Measurements from ENCODE around the gene LMBRD1.
"Not testable (repeated sequence)": the region's sequence is repeated elsewhere in the genome, so short reads cannot be mapped to it uniquely, and the experiment has no call there.

The LMBRD1 gene

DNA sequence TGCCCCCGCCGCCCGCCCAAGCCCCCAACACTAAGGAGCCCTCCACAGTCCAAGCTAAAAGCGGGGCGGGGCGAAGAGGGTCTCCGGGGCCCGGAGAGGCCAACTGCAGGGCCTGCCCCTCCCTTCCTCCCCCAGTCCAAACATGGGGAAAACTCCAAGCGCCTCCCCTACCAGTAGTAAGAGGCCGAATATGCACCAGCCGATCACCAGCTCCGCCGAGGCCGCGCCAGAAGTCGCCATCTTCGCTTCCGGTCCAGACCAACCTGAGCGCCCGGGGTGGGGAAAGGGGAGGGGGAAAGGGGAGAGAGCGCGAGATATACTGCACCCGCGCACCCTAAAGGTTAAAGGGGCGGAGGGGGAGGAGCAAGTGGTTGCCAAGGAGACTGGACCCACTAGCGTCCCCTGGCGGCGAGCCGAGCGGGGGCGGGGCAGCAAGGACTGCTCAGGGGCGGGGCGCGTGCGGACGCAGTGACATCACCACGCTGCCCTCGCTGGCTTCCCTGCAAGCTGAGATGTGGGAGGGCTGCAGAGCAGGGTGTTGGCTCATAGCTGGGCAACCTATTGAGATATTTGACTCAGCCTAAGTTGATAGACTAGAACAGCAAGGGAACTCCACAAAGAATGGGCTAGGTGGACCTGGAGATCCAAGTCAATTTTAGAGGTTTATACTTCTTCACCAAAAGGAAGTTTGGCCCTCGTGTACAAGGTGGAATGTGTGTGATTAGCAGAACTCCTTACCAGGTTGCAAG lies at the start of gene LMBRD1:
Gene LMBRD1 (minus strand): TSS at position 369 of the 749 bp plus-strand sequence. CDS start 129 bp downstream, at position 240.
- peak; percentile 75 for DNase-seq (ENCODE audit: low read depth, low spot score)
- no peaks in the 10 kb centered on the region for H3K9me3 ChIP-seq (ENCODE audit: low read depth, low read length)
- H3K27ac ChIP-seq = peak within 1 kb of the TSS; percentile 72
- H3K9ac ChIP-seq (ENCODE audit: insufficient read length) = peak within 1 kb of the TSS; percentile 75
- peak within 1 kb of the TSS; percentile 87 for H3K4me3 ChIP-seq
- no peak for TF ChIP-seq EZH2 (IDR thresholded peaks at IDR 0.05)
- TF ChIP-seq FOXP2 (optimal IDR thresholded peaks at IDR 0.05; ENCODE audit: control extremely low read depth, extremely low read length, insufficient read depth) = peak; percentile 63
- peak; percentile 73 for TF ChIP-seq POLR2AphosphoS5 (IDR thresholded peaks at IDR 0.05; ENCODE audit: borderline replicate concordance, low read depth, low read length)
- no peaks in the 10 kb centered on the region for H3K36me3 ChIP-seq (ENCODE audit: insufficient read depth, low read length)

DNA sequence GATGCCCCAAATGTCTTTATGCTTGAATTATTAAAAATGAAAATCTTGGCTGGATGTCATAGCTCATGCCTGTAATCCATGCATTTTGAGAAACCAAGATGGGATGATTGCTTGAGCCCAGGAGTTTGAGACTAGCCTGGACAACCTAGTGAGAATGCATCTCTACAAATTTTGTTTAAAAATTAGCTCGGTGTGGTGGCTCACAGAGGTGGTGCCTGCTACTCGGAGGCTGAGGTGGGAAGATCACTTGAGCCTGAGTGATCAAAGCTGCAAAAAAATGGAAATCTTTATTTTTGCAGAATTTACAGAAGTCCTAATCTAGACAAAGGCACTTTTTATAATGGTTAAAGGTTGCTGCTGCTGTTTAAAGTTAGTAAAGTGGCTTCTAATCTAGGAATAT lies 49.5 kb upstream of the LMBRD1 start:
- TF ChIP-seq POLR2AphosphoS5 (IDR thresholded peaks at IDR 0.05; ENCODE audit: borderline replicate concordance, low read depth, low read length) = no peak
- TF ChIP-seq FOXP2 (optimal IDR thresholded peaks at IDR 0.05; ENCODE audit: control extremely low read depth, extremely low read length, insufficient read depth) = no peak
- no peak for TF ChIP-seq EZH2 (IDR thresholded peaks at IDR 0.05)
- H3K27ac ChIP-seq = no peak overlapping the region
- no peak for DNase-seq (ENCODE audit: low read depth, low spot score)
- no peaks in the 10 kb centered on the region; the same call in 1 of the 2 replicates for H3K9me3 ChIP-seq (ENCODE audit: low read depth, low read length)
- no peaks in the 10 kb centered on the region for H3K36me3 ChIP-seq (ENCODE audit: insufficient read depth, low read length)
- H3K4me3 ChIP-seq = no peak overlapping the region
- H3K9ac ChIP-seq (ENCODE audit: insufficient read length) = no peak overlapping the region

DNA sequence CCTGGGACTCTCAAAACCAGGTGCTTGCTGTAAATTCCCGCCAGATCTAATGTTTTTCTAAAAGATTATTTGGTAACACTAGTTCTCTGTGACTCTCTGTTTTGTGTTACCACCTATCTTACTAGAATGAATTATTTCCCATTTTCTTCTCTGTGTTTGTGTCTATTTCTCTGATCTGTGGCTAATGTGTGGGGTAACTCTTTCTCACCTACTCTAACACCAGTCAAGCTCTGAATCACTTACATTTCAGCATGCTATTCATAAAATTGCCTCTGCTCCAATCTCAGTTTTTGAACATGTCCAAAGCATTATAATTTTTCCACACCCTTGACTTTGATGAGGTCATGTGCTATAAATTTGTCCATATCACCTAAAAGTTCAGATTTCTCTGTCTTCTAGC lies 46.4 kb upstream of the LMBRD1 start:
- DNase-seq (ENCODE audit: low read depth, low spot score) = no peak
- no peak for TF ChIP-seq EZH2 (IDR thresholded peaks at IDR 0.05)
- no peak for TF ChIP-seq FOXP2 (optimal IDR thresholded peaks at IDR 0.05; ENCODE audit: control extremely low read depth, extremely low read length, insufficient read depth)
- TF ChIP-seq POLR2AphosphoS5 (IDR thresholded peaks at IDR 0.05; ENCODE audit: borderline replicate concordance, low read depth, low read length) = no peak
- Histone ChIP-seq H3K4me3 (no peak overlapping the region), H3K9me3 (ENCODE audit: low read depth, low read length) (no peaks in the 10 kb centered on the region), H3K36me3 (ENCODE audit: insufficient read depth, low read length) (no peaks in the 10 kb centered on the region), H3K27ac (0 out of 2 replicates have a peak overlapping the region, but pooled peaks have one; percentile 29), H3K9ac (ENCODE audit: insufficient read length) (no peak overlapping the region)

DNA sequence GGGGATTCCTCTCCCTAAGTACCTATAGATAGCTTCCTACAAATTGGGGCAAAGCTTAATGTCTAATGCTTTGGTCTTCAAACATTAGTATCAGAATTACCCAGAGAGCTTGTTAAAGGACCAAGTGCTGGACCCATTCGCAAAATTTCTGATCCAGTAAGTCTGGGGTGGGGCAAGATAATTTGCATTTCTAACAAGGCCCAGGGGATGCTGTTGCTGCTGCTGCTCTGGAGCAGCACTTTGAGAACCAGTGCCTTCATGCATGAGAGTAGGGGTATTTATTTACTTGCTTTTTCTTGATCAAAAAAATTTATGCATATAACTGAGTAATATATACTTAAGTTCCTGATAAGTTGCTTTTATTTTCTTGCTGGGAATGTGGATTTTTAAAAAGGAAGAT lies 45.1 kb upstream of the LMBRD1 start:
- no peak overlapping the region for H3K9ac ChIP-seq (ENCODE audit: insufficient read length)
- no peak overlapping the region for H3K4me3 ChIP-seq
- no peaks in the 10 kb centered on the region for H3K9me3 ChIP-seq (ENCODE audit: low read depth, low read length)
- H3K36me3 ChIP-seq (ENCODE audit: insufficient read depth, low read length) = no peaks in the 10 kb centered on the region
- no peak overlapping the region for H3K27ac ChIP-seq
- no peak for DNase-seq (ENCODE audit: low read depth, low spot score)
- TF ChIP-seq EZH2 (IDR thresholded peaks at IDR 0.05) = no peak
- TF ChIP-seq FOXP2 (optimal IDR thresholded peaks at IDR 0.05; ENCODE audit: control extremely low read depth, extremely low read length, insufficient read depth) = no peak
- no peak for TF ChIP-seq POLR2AphosphoS5 (IDR thresholded peaks at IDR 0.05; ENCODE audit: borderline replicate concordance, low read depth, low read length)

DNA sequence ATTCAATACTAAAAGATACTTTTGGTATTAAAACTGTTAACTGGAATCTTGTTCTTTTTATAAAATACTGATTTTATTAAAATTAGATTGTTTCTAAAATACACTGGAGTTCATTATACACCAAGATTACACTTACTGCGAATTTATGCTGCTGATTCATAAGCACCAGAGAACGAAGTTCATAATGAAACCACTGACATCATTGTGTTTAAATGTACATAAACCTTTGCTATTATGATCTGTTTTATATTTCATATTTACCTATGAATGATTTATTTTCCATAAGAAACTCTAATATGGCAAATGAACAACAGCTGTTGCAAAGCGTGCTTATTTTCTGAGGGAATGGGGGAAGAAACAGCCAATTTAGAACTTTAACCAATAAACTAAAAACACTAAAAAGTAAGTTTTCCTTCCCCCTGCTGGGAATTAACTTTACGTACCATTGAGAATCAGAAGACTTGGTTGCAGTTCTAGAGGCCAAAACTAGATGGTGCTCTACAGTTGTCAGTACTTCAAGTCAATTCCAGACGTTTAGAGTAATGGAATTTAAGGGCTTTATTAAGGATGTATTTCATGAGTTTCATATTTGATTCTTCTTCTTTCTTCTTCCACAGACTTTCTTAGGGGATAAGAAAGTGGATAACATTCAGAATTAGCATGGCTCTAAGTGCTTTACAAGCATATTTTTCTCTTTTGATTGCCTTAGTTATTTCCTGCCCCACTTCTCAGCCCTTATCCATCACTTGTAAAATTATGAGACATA lies 38.8 kb upstream of the LMBRD1 start:
- Histone ChIP-seq H3K4me3 (peak overlapping the region; percentile 72), H3K36me3 (ENCODE audit: insufficient read depth, low read length) (no peaks in the 10 kb centered on the region)
- DNase-seq (ENCODE audit: low read depth, low spot score) = peak; percentile 92

DNA sequence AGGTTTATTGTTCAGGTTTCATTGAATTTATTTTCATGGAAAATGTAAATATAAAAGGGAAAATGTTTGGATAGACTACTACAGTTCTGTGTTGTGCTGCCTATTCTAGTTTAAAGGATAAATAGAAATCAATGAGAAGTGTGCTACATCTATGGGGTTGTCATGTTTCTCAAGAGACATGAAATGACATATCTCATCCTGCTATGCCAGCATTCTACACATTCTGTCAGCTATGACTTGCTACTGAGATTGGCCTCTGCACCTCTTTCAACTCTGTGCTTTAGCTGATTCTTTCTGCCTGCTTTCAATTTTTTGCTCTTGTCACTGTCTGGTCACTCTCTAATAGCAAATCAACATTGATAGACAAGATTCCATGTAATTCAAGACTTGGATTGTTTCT lies 35.7 kb upstream of the LMBRD1 start:
- H3K27ac ChIP-seq = no peak overlapping the region
- no peak for TF ChIP-seq EZH2 (IDR thresholded peaks at IDR 0.05)
- TF ChIP-seq FOXP2 (optimal IDR thresholded peaks at IDR 0.05; ENCODE audit: control extremely low read depth, extremely low read length, insufficient read depth) = no peak
- TF ChIP-seq POLR2AphosphoS5 (IDR thresholded peaks at IDR 0.05; ENCODE audit: borderline replicate concordance, low read depth, low read length) = no peak
- no peak overlapping the region for H3K9ac ChIP-seq (ENCODE audit: insufficient read length)
- H3K36me3 ChIP-seq (ENCODE audit: insufficient read depth, low read length) = no peaks in the 10 kb centered on the region
- no peak for DNase-seq (ENCODE audit: low read depth, low spot score)
- no peak overlapping the region for H3K4me3 ChIP-seq
- peaks cover 3% of the 10 kb centered on the region; the same call in 1 of the 2 replicates for H3K9me3 ChIP-seq (ENCODE audit: low read depth, low read length)

More for the DNA sequence above, 38.8 kb upstream of the LMBRD1 start:
- peak overlapping the region; percentile 96 for H3K27ac ChIP-seq
- peaks cover 3% of the 10 kb centered on the region; the same call in 1 of the 2 replicates for H3K9me3 ChIP-seq (ENCODE audit: low read depth, low read length)
- peak overlapping the region; percentile 76 for H3K9ac ChIP-seq (ENCODE audit: insufficient read length)
- peak; percentile 13; the same call in 1 of the 2 replicates for TF ChIP-seq POLR2AphosphoS5 (IDR thresholded peaks at IDR 0.05; ENCODE audit: borderline replicate concordance, low read depth, low read length)
- no peak for TF ChIP-seq EZH2 (IDR thresholded peaks at IDR 0.05)

DNA sequence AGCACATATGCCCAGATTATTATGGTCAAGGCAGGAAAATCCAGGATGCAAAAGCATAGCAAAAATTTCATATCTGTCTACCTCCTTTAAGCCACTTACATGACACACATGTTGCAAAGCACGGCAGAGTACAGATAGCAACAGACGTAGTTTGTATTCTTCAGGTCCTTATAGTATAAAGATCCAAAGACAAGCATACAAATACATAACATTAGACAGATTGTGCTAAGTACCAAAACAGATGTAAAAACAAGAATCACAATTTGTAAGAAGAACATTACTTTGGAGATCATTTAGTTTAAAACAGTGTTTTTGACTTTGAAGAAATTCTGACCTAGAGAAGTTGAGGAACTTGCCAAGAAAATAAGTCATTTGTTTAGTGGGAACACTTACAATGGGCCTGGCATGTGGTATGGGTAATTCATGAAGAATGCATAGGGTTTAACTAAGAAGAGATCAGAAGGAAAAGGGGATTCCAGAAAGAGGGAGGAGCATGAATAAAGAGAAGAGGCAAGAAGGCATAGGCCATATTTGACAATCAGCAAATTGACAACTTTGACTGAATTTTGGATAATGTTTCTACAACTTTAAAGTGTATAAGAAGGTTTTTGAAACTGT lies 30.6 kb upstream of the LMBRD1 start:
- no peak for DNase-seq (ENCODE audit: low read depth, low spot score)
- TF ChIP-seq EZH2 (IDR thresholded peaks at IDR 0.05) (no peak), FOXP2 (optimal IDR thresholded peaks at IDR 0.05; ENCODE audit: control extremely low read depth, extremely low read length, insufficient read depth) (no peak), POLR2AphosphoS5 (IDR thresholded peaks at IDR 0.05; ENCODE audit: borderline replicate concordance, low read depth, low read length) (no peak)
- H3K36me3 ChIP-seq (ENCODE audit: insufficient read depth, low read length) = no peaks in the 10 kb centered on the region

DNA sequence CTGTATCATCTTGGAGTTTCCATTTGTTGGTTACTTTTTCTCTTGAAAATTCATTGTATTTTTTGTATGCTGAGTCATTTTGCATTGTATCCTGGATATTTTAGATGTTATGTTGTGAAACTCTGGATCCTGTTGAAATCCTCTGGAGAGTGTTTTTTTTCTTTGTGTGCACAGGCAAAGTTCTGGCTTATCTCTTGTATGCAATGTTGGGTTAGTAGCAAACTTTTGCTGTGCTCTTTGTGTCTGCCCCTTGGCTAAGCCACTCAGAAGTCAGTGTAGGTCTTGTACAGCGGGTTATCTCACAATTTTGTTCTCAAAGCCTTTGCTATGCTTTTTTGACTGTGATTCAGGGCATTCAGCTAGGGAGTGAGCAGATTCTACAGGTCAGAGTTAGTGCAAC lies 29.1 kb upstream of the LMBRD1 start:
- DNase-seq (ENCODE audit: low read depth, low spot score) = no peak
- Histone ChIP-seq H3K9me3 (ENCODE audit: low read depth, low read length) (peaks cover 2% of the 10 kb centered on the region; the same call in 1 of the 2 replicates), H3K27ac (peak overlapping the region; percentile 70), H3K4me3 (peak overlapping the region; percentile 10; the same call in 1 of the 2 replicates), H3K9ac (ENCODE audit: insufficient read length) (no peak overlapping the region), H3K36me3 (ENCODE audit: insufficient read depth, low read length) (no peaks in the 10 kb centered on the region)
- TF ChIP-seq POLR2AphosphoS5 (IDR thresholded peaks at IDR 0.05; ENCODE audit: borderline replicate concordance, low read depth, low read length) = no peak
- no peak for TF ChIP-seq EZH2 (IDR thresholded peaks at IDR 0.05)
- TF ChIP-seq FOXP2 (optimal IDR thresholded peaks at IDR 0.05; ENCODE audit: control extremely low read depth, extremely low read length, insufficient read depth) = no peak

More for the DNA sequence above, 30.6 kb upstream of the LMBRD1 start:
- peaks cover 6% of the 10 kb centered on the region for H3K9me3 ChIP-seq (ENCODE audit: low read depth, low read length)
- H3K27ac ChIP-seq = peak overlapping the region; percentile 33; the same call in 1 of the 2 replicates
- no peak overlapping the region for H3K4me3 ChIP-seq
- H3K9ac ChIP-seq (ENCODE audit: insufficient read length) = no peak overlapping the region

DNA sequence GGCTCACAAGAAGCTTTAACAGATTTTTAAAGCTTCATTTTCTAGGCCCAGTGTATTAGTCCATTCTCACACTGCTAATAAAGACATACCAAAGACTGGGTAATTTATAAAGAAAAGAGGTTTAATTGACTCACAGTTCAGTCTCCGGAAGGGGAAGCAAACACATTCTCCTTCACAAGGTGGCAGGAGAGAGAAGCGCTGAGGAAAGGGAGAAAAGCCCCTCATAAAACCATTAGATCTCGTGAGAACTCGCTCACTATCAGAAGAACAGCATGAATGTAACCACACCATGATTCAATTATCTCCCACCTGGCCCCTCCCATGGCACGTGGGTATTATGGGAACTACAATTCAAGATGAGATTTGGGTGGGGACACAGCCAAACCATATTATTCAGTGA lies 27.5 kb upstream of the LMBRD1 start:
- not testable (repeated sequence) for H3K9me3 ChIP-seq (ENCODE audit: low read depth, low read length); H3K9ac ChIP-seq (ENCODE audit: insufficient read length); H3K4me3 ChIP-seq; H3K27ac ChIP-seq; DNase-seq (ENCODE audit: low read depth, low spot score); H3K36me3 ChIP-seq (ENCODE audit: insufficient read depth, low read length)
